ENCODE data around the gene TMEM140.

DNA sequence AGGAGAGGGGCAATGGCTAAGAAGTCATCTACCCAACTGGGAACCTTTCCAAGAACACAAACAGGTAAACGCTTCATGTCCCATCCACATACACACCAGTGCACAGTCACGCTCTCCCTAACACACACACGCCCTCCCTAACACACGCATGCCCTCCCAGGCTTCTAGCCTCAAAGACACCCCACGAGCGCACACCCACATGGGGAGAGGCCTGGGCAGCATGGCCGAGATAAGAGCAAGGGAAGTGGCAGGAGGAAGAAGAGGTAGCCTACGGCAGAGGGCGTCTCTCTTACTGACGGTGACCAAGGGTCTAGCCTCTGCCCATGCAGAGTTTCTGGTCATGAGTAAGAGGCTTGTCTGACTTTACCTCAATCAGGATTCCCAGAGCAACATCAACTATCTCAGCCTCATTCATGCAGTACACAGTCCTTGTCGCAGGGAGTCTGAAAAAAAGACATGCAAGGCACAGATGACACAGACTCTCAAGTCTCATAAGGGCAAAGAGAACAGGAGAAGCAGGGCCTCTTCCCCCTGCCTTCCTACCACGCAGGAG lies 19.6 kb downstream of the TMEM140 start:
- TF ChIP-seq, protein P1, sequence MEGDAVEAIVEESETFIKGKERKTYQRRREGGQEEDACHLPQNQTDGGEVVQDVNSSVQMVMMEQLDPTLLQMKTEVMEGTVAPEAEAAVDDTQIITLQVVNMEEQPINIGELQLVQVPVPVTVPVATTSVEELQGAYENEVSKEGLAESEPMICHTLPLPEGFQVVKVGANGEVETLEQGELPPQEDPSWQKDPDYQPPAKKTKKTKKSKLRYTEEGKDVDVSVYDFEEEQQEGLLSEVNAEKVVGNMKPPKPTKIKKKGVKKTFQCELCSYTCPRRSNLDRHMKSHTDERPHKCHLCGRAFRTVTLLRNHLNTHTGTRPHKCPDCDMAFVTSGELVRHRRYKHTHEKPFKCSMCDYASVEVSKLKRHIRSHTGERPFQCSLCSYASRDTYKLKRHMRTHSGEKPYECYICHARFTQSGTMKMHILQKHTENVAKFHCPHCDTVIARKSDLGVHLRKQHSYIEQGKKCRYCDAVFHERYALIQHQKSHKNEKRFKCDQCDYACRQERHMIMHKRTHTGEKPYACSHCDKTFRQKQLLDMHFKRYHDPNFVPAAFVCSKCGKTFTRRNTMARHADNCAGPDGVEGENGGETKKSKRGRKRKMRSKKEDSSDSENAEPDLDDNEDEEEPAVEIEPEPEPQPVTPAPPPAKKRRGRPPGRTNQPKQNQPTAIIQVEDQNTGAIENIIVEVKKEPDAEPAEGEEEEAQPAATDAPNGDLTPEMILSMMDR (optimal IDR thresholded peaks at IDR 0.05 in 1 of 3, IDR thresholded peaks at IDR 0.05 in 1 of 3, conservative IDR thresholded peaks at IDR 0.05 in 1 of 3; ENCODE audit: extremely low read depth in 1 of 3, insufficient read depth in 2 of 3, low read length in 3 of 3): no peak
- no peak for TF ChIP-seq EZH2 (IDR thresholded peaks at IDR 0.05; ENCODE audit: low read length)
